M059J (cell line): ENCODE measurements around the gene ECHS1. TPM values are rescaled to one million over a fixed set of nuclear protein-coding genes. Genes with fewer than 3 reads are reported as not detected.
"Not testable (repeated sequence)": the region's sequence is repeated elsewhere in the genome, so short reads cannot be mapped to it uniquely, and the experiment has no call there.

Experiments
- DNase-seq: peaks from one replicate; pipeline ENCODE4 v3.0.0-alpha.2; 2012; ENCODE audit warnings: low read depth
- total RNA-seq: library from RNA; depleted of rRNA; stranded (reverse); fragments of >200 nt; shearing (Covaris generic); gene quantifications from 2 replicates; pipeline ENCODE4 v1.2.3, GENCODE V29; 2014; rRNA removed

The ECHS1 gene
- total RNA-seq, 1 experiment from 2014 or later = 121 TPM

DNA sequence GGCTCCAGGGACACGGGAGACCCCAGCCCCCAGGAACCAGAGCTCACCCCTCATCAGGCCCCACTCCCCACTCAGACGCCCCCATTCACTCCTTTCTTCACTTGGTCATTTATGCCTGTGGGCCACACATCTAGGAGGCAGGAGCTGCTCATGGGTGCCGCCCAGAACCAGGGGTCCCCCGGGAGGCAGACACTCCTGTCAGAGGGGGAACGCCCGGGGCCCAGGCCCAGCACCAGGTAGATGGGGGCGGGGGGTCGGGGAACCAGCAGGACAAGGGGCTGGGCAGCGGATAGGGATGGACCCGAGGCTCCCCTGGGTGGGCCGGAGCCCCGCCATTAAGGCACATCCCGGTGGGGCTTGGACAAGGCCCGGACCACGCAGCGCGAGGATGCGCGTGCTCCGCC lies 48.3 kb downstream of the ECHS1 start:
- DNase-seq = no peak

DNA sequence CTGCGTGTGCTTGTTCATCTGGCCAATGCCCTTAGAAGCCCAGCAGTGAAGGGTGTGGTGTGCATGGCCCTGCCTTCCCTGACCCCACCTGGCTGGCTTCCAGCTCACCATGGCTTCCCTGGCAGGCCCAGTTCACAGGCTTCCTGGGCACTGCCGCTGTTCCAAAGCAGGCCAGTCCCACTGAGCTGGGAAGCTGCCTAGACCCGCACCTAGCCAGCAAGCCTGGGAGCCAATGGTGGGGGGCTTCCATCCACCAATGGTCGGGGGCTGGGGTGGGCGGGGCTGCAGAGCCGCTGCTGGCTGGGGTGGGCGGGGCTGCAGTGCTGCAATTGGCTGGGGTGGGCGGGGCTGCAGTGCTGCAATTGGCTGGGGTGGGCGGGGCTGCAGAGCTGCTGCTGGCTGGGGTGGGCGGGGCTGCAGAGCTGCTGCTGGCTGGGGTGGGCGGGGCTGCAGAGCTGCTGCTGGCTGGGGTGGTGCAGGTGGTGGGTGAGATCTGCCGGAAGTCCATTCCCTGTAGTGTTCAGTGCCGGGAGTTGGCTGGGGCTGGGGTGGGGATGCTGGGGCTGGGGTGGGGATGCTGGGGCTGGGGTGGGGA lies 48.9 kb downstream of the ECHS1 start:
- DNase-seq = peak; percentile 32

DNA sequence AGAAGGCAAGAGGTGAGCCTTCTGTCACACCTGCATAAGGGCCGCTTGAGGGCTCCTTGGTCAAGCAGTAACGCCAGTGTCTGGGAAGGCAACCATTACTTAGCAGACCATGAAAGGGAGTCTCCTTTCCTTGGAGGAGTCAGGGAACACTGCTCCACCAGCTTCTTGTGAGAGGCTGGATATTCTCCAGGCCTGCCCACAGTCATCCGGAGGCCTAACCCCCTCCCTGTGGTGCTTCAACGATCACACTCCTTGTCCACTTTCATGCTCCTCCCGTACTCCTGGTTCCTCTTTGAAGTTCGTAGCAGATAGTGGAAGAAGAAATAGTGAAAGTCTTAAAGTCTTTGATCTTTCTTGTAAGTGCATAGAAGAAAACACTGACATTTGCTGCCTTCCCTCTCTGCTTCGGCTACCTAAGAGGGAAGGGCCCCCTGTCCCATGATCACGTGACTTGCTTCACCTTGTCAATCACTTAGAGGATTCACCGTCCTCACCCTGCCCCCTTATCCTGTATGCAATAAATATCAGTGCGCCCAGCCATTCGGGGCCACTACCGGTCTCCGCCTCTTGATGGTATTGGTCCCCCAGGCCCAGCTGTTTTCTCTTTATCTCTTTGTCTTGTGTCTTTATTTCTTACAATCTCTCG lies 51.0 kb downstream of the ECHS1 start:
- not testable (repeated sequence) for DNase-seq

DNA sequence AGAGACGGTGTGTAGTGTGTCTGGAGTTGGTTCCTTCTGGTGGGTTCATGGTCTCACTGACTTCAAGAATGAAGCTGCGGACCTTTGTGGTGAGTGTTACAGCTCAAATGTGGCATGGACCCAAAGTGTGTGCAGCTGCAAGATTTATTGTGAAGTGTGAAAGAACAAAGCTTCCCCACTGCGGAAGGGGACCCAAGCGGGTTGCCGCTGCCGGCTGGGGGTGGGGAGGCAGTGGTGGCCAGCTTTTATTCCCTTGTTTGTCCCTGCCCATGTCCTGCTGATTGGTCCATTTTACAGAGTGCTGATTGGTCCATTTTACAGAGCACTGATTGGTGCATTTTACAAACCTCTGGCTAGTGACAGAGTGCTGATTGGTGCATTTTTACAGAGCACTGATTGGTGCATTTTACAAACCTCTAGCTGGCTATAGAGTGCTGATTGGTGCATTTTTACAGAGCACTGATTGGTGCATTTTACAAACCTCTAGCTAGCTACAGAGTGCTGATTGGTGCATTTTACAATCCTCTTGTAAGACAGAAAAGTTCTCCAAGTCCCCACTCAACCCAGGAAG lies 52.2 kb downstream of the ECHS1 start:
- DNase-seq = not testable (repeated sequence)

DNA sequence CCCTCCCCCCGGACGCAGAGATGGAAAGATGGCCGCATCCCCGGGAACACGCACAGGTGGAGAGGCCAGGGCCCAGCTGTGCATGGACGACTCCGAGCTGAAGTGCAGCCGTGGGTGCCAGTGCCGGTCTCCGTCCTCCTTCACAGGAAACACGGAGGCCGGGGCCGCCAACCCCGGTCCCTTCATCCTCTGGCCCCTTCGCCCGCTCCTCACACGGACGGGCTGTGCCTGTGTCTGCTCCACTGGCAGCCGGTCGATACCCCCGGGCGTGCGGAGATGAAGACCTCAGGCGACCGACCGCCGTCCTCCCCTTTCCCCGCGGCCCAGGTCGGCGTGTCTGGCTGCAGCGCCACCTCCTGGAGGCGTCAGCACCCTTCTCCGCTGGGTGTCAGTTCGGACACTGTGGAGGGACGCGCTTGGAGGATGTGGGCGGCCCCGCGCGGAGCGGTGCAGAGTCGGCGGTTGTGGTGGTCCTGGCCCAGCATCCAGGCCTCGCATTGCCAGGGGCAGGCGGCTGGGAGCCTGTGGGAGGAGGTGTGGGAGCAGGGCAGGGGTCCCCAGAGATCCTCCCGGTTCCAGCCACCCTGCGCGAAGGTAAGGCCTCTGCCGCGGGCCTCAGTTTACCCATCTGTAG lies 54.5 kb downstream of the ECHS1 start:
- peak; percentile 50 for DNase-seq

DNA sequence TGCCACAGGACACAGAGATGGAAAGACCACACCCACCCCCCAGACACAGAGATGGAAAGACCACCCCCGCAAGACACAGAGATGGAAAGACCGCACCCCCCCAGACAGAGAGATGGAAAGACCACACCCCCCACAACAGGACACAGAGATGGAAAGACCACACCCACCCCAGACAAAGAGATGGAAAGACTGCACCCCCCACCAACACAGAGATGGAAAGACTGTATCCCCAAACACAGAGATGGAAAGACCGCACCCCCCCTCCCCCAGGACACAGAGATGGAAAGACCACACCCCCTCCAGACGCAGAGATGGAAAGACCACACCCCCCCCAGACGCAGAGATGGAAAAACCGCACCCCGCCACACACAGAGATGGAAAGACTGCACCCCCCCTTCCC lies 56.4 kb downstream of the ECHS1 start:
- DNase-seq = no peak

DNA sequence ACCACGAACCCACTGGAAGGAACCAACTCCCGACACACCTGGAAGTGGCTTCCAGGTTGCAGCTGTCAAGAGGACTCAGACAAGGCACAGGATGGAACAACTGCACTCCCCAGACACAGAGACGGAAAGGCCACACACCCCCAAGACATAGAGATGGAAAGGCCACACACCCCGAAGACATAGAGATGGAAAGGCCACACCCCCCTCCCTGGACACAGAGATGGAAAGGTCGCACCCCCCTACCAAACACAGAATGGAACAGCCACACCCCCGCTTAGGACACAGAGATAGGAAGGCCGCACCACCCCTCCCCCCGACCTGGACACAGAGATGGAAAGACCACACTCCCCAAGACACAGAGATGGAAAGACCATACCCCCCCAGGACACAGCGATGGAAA lies 56.9 kb downstream of the ECHS1 start:
- DNase-seq = no peak

DNA sequence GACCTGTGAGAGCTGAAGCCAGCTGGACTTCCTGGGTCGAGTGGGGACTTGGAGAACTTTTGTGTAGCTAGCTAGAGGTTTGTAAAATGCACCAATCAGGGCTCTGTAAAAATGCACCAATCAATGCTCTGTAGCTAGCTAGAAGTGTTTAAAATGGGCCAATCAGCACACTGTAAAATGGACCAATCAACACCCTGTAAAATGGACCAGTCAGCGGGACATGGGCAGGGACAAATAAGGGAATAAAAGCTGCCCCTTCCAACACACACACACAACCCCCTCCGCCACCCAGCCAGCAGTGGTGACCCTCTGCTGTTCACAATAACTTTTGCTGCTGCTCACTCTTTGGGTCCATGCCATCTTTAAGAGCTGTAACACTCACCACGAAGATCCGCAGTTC lies 57.3 kb downstream of the ECHS1 start:
- DNase-seq = no peak

DNA sequence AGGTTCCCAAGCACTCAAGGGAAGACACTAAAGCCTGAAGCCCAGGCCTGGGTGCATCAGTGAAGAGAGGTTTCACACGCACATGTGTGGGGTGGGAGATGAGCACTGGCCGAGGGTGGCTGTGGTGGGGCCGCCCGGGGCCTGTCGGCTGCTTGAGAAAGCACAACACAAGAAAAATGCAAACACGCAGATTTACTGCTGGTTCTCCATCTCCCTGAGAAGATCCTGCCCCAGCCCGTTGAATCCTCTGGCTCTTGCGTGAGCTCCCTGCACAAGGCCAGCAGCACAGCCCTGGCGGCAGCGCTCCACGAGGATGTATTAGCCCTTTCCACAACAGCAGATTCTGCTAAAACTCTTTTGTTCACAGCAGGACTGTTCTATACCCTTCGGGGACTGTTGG lies 58.2 kb downstream of the ECHS1 start:
- DNase-seq = no peak

DNA sequence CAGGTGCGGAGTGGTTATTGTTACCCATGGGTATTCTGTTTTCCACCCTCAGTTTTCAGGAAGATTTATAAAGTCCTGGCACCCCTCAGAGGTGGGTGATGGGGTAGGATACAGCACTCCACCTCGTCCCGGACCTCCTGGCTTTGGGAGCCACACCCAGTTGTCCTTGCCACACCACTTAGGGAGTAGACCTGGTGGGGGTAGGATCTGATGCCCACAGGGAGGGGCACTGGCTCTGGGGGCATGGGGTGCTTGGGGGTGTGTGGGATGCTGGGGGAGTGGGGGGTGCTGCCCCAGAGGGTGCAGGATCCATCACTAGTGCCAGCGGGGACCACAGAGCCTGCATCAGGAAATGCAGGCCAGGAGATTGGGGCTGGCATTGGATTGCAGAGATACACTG lies 60.0 kb downstream of the ECHS1 start:
- DNase-seq = no peak

DNA sequence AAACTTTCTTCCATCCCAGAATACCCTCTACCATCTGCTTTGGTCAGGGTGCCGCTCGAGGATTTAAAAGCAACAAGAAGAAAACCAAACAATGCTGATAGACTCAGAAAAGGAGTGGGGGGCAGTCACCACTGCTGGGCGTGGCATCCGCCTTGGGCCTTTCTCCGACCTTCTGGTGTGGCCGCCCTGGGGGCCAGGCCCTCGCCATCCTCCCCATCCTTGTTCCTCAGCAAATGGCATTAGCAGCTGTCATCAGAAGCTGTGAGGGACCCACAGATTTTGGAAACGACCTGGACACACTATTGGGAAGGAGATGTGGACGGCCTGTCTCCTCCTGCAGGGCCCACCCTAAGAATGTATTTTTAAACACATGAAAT lies 60.4 kb downstream of the ECHS1 start:
- no peak for DNase-seq

Other genes starting within 250 kb of the ECHS1 start
- not detected in 2 replicates for gene KNDC1, start 213.1 kb downstream of the ECHS1 start, total RNA-seq
- not detected in 2 replicates for gene UTF1, start 143.1 kb downstream of the ECHS1 start, total RNA-seq
- not detected in 2 replicates for gene VENTX, start 135.5 kb downstream of the ECHS1 start, total RNA-seq
- gene ADAM8, start 96.5 kb downstream of the ECHS1 start, total RNA-seq = 0.02 and 1.3 TPM in 2 replicates
- 38.6 and 51.9 TPM in 2 replicates for gene TUBGCP2, start 64.5 kb downstream of the ECHS1 start, total RNA-seq
- 32.5 and 33.3 TPM in 2 replicates for gene ZNF511, start 64.4 kb downstream of the ECHS1 start, total RNA-seq
- not detected in 2 replicates for gene CALY, start 36.5 kb downstream of the ECHS1 start, total RNA-seq
- not detected in 2 replicates for gene PRAP1, start 26.0 kb downstream of the ECHS1 start, total RNA-seq
- gene FUOM, start 15.3 kb downstream of the ECHS1 start, total RNA-seq = 0.27 and 6.5 TPM in 2 replicates
- gene PAOX, start 5.9 kb upstream of the ECHS1 start, total RNA-seq = 2.1 and 4.0 TPM in 2 replicates
- 22.4 and 26.8 TPM in 2 replicates for gene MTG1, start 20.8 kb upstream of the ECHS1 start, total RNA-seq
- gene SPRN, start 51.3 kb upstream of the ECHS1 start, total RNA-seq = not detected in 2 replicates
- 0.20 TPM in 2 replicates for gene SCART1, start 80.6 kb upstream of the ECHS1 start, total RNA-seq
- gene CYP2E1, start 154.0 kb upstream of the ECHS1 start, total RNA-seq = 0.42 TPM in 1 of 2 replicates, not detected in the other
- gene SYCE1, start 192.2 kb upstream of the ECHS1 start, total RNA-seq = not detected in 2 replicates